ENCODE measurements around the gene KPNA3.

GRCh38 chr13:49820591-49821215 is 28.2 kb upstream of the KPNA3 start:
- TF ChIP-seq CTCF (IDR thresholded peaks at IDR 0.05; ENCODE audit: low read depth, low read length): no peak
- TF ChIP-seq EZH2phosphoT487 (IDR thresholded peaks at IDR 0.05; ENCODE audit: low read depth): no peak
